Stimulated activated CD8-positive, alpha-beta memory T cell treated with anti-CD3 and anti-CD28 coated beads, Interleukin-12 subunit alpha, Interleukin-12 subunit beta, amount 100 ng/mL, for 24 hours (primary cell): ENCODE measurements around the gene TP53BP2.
"Not testable (repeated sequence)": the region's sequence is repeated elsewhere in the genome, so short reads cannot be mapped to it uniquely, and the experiment has no call there.

Experiments used
- DNase-seq: peaks from one replicate; pipeline ENCODE4 v3.0.0-alpha.2; 2020; ENCODE audit errors: extremely low read depth

The TP53BP2 gene

GRCh38 chr1:223856386-223856785, 10.6 kb upstream of the TP53BP2 start:
- DNase-seq, result no peak

- DNase-seq, result no peak
Observed at GRCh38 chr1:223853748-223854147, 8.0 kb upstream of the TP53BP2 start.

GRCh38 chr1:223853275-223853674, 7.5 kb upstream of the TP53BP2 start:
- DNase-seq, result no peak

GRCh38 chr1:223852337-223852736, 6.6 kb upstream of the TP53BP2 start:
- DNase-seq, result no peak

- no peak for DNase-seq
Observed at GRCh38 chr1:223849352-223850254, 3.9 kb upstream of the TP53BP2 start.

GRCh38 chr1:223848536-223848935, 2.8 kb upstream of the TP53BP2 start:
- no peak for DNase-seq

GRCh38 chr1:223847781-223848345, 2.1 kb upstream of the TP53BP2 start:
- DNase-seq, result no peak

GRCh38 chr1:223845037-223845809, 524 bp downstream of the TP53BP2 start:
- peak; percentile 17 for DNase-seq

GRCh38 chr1:223844787-223845036, 1.0 kb downstream of the TP53BP2 start:
- DNase-seq, result peak; percentile 21

GRCh38 chr1:223843934-223844786, 1.6 kb downstream of the TP53BP2 start:
- DNase-seq, result no peak

GRCh38 chr1:223842784-223843183, 3.0 kb downstream of the TP53BP2 start:
- no peak for DNase-seq

GRCh38 chr1:223841977-223842623, 3.6 kb downstream of the TP53BP2 start:
- not testable (repeated sequence) for DNase-seq

GRCh38 chr1:223840254-223840653, 5.5 kb downstream of the TP53BP2 start:
- DNase-seq, result no peak

GRCh38 chr1:223838125-223838854, 7.5 kb downstream of the TP53BP2 start:
- DNase-seq, result no peak

- DNase-seq, result no peak
Observed at GRCh38 chr1:223837687-223838086, 8.1 kb downstream of the TP53BP2 start.

- DNase-seq, result no peak
Observed at GRCh38 chr1:223837206-223837605, 8.5 kb downstream of the TP53BP2 start.

- DNase-seq, result no peak
Observed at GRCh38 chr1:223836586-223836985, 9.2 kb downstream of the TP53BP2 start.

GRCh38 chr1:223835754-223836153, 10.0 kb downstream of the TP53BP2 start:
- DNase-seq, result no peak

- no peak for DNase-seq
Observed at GRCh38 chr1:223834660-223835263, 11.0 kb downstream of the TP53BP2 start.

GRCh38 chr1:223833948-223834347, 11.8 kb downstream of the TP53BP2 start:
- no peak for DNase-seq
